ENCODE data around the gene ISX. TPM values are rescaled to one million over a fixed set of nuclear protein-coding genes. Genes with fewer than 3 reads are reported as not detected.

ISX gene
- polyA plus RNA-seq = 100 to 1,000 TPM in 1 of 4 donors, 10 to 100 TPM in 3; 22.4 to 131 (median 54.7) TPM
- long read RNA-seq, donor 1, transcript ISX-201 (4 exons, 3,384 nt) = major isoform, 43 of 76 reads
- long read RNA-seq, donor 1, partial matches to known transcripts = 31 of 76 reads
- long read RNA-seq, donor 1, other reads (novel, unspliced or antisense) = 0 of 76 reads
- long read RNA-seq, donor 2, transcript ISX-201 (4 exons, 3,384 nt) = major isoform, 9 of 9 reads
- long read RNA-seq, donor 2, partial matches to known transcripts = 0 of 9 reads
- long read RNA-seq, donor 2, other reads (novel, unspliced or antisense) = 0 of 9 reads
- long read RNA-seq, donor 3, transcript ISX-201 (4 exons, 3,384 nt) = major isoform, 14 of 65 reads
- long read RNA-seq, donor 3, partial matches to known transcripts = 49 of 65 reads
- long read RNA-seq, donor 3, other reads (novel, unspliced or antisense) = 0 of 65 reads
- long read RNA-seq, donor 4 = 0 reads
- long read RNA-seq, donor 5, transcript ISX-201 (4 exons, 3,384 nt) = major isoform, 10 of 10 reads
- long read RNA-seq, donor 5, partial matches to known transcripts = 0 of 10 reads
- long read RNA-seq, donor 5, other reads (novel, unspliced or antisense) = 0 of 10 reads
- long read RNA-seq, donor 6, transcript ISX-201 (4 exons, 3,384 nt) = major isoform, 11 of 19 reads
- long read RNA-seq, donor 6, partial matches to known transcripts = 8 of 19 reads
- long read RNA-seq, donor 6, other reads (novel, unspliced or antisense) = 0 of 19 reads
- long read RNA-seq, donor 7 = 0 reads
- long read RNA-seq, donor 8 = 0 reads
- long read RNA-seq, donor 9, partial matches to known transcripts = 0 of 5 reads
- long read RNA-seq, donor 9, other reads (novel, unspliced or antisense) = 0 of 5 reads
- long read RNA-seq, donor 10, transcript ISX-202 (5 exons, 3,094 nt) = minor isoform, 7 of 27 reads
- long read RNA-seq, donor 10, transcript ISX-201 (4 exons, 3,384 nt) = major isoform, 14 of 27 reads
- long read RNA-seq, donor 10, partial matches to known transcripts = 6 of 27 reads
- long read RNA-seq, donor 10, other reads (novel, unspliced or antisense) = 0 of 27 reads

GRCh38 chr22:35065796-35066218 lies at the start of gene ISX:
Gene ISX (plus strand): TSS chr22:35066158. CDS start chr22:35067088, 930 bp downstream.
- peaks cover 0 to 17% (median 0%) of the 10 kb centered on the region in 3 donors for H3K36me3 ChIP-seq (ENCODE audit: control insufficient read depth in 3 of 3, insufficient read depth in 2 of 3, low read depth in 1 of 3, low read length in 3 of 3)
- H3K4me1 ChIP-seq (ENCODE audit: control insufficient read depth in 3 of 3, insufficient read depth in 2 of 3, low read depth in 1 of 3, low read length in 2 of 3) = peaks cover 0 to 15% (median 5%) of the 10 kb centered on the region in 3 donors
- peak within 1 kb of the TSS; percentile 49 to 74 (median 71) for H3K27ac ChIP-seq (ENCODE audit: low read depth in 1 of 3, low read length in 2 of 3)
- FAIRE-seq (no peak), DNase-seq (peak; percentile 62 to 93)
- 4 to 37% (median 7%) methylated on average over 1 of the region's 1 CpG for WGBS, 3 donors
- no peaks in the 10 kb centered on the region for H3K9me3 ChIP-seq (ENCODE audit: control insufficient read depth in 2 of 2, insufficient read depth in 1 of 2, low read depth in 1 of 2, low read length in 1 of 2)
- peak within 1 kb of the TSS; percentile 51 to 59 (median 59) for H3K4me3 ChIP-seq (ENCODE audit: low read depth in 1 of 3, low read length in 3 of 3)
- no peaks in the 10 kb centered on the region for H3K27me3 ChIP-seq (ENCODE audit: control insufficient read depth in 3 of 3, insufficient read depth in 3 of 3, low read length in 3 of 3)

- no peaks in the 10 kb centered on the region for H3K9me3 ChIP-seq (ENCODE audit: control insufficient read depth in 2 of 2, insufficient read depth in 1 of 2, low read depth in 1 of 2, low read length in 1 of 2)
- DNase-seq (no peak), FAIRE-seq (no peak)
- no peak overlapping the region for H3K27ac ChIP-seq (ENCODE audit: low read depth in 1 of 3, low read length in 2 of 3)
- WGBS, 3 donors = 77 to 83% (median 80%) methylated on average over 6 of the region's 6 CpGs
- H3K4me1 ChIP-seq (ENCODE audit: control insufficient read depth in 3 of 3, insufficient read depth in 2 of 3, low read depth in 1 of 3, low read length in 2 of 3) = no peaks in the 10 kb centered on the region
- H3K27me3 ChIP-seq (ENCODE audit: control insufficient read depth in 3 of 3, insufficient read depth in 3 of 3, low read length in 3 of 3) = peaks cover 0 to 4% (median 2%) of the 10 kb centered on the region in 3 donors
- no peak overlapping the region for H3K4me3 ChIP-seq (ENCODE audit: low read depth in 1 of 3, low read length in 3 of 3)
- H3K36me3 ChIP-seq (ENCODE audit: control insufficient read depth in 3 of 3, insufficient read depth in 2 of 3, low read depth in 1 of 3, low read length in 3 of 3) = no peaks in the 10 kb centered on the region
Observed at GRCh38 chr22:35016909-35017308, 49.0 kb upstream of the ISX start.

GRCh38 chr22:35018995-35019394 lies 47.0 kb upstream of the ISX start:
- DNase-seq = no peak
- Histone ChIP-seq H3K27ac (ENCODE audit: low read depth in 1 of 3, low read length in 2 of 3) (no peak overlapping the region), H3K36me3 (ENCODE audit: control insufficient read depth in 3 of 3, insufficient read depth in 2 of 3, low read depth in 1 of 3, low read length in 3 of 3) (no peaks in the 10 kb centered on the region), H3K4me3 (ENCODE audit: low read depth in 1 of 3, low read length in 3 of 3) (no peak overlapping the region), H3K4me1 (ENCODE audit: control insufficient read depth in 3 of 3, insufficient read depth in 2 of 3, low read depth in 1 of 3, low read length in 2 of 3) (no peaks in the 10 kb centered on the region), H3K9me3 (ENCODE audit: control insufficient read depth in 2 of 2, insufficient read depth in 1 of 2, low read depth in 1 of 2, low read length in 1 of 2) (no peaks in the 10 kb centered on the region), H3K27me3 (ENCODE audit: control insufficient read depth in 3 of 3, insufficient read depth in 3 of 3, low read length in 3 of 3) (peaks cover 0 to 4% (median 2%) of the 10 kb centered on the region in 3 donors)
- no peak for FAIRE-seq
- 48 to 54% (median 53%) methylated on average over 2 of the region's 2 CpGs for WGBS, 3 donors

DNA sequence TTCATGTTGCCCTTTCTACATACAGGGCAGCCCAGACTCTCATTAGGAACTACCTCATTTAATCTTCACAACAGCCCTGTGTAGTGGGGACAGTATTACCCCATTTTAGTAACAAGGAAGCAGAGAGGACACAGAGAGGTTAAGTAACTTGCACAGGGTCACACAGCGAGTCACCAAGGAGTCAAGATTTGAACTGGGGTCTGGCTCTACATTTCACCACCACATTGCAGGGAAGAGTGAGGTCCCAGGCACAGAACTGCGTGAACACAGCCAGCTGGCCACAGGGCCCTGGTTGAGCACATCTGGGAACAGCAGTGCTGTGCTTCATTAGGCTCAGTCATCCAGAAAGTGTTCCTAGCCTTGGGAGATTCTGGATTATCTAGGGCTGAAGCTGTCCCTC lies 45.4 kb upstream of the ISX start:
- Histone ChIP-seq H3K4me1 (ENCODE audit: control insufficient read depth in 3 of 3, insufficient read depth in 2 of 3, low read depth in 1 of 3, low read length in 2 of 3) (no peaks in the 10 kb centered on the region), H3K27ac (ENCODE audit: low read depth in 1 of 3, low read length in 2 of 3) (no peak overlapping the region), H3K27me3 (ENCODE audit: control insufficient read depth in 3 of 3, insufficient read depth in 3 of 3, low read length in 3 of 3) (peaks cover 0 to 2% (median 0%) of the 10 kb centered on the region in 3 donors), H3K36me3 (ENCODE audit: control insufficient read depth in 3 of 3, insufficient read depth in 2 of 3, low read depth in 1 of 3, low read length in 3 of 3) (no peaks in the 10 kb centered on the region), H3K4me3 (ENCODE audit: low read depth in 1 of 3, low read length in 3 of 3) (no peak overlapping the region), H3K9me3 (ENCODE audit: control insufficient read depth in 2 of 2, insufficient read depth in 1 of 2, low read depth in 1 of 2, low read length in 1 of 2) (no peaks in the 10 kb centered on the region)
- WGBS, 3 donors = 86 to 100% (median 91%) methylated on average over 2 of the region's 2 CpGs
- no peak for FAIRE-seq
- no peak for DNase-seq

GRCh38 chr22:35021161-35021560 lies 44.8 kb upstream of the ISX start:
- Histone ChIP-seq H3K4me1 (ENCODE audit: control insufficient read depth in 3 of 3, insufficient read depth in 2 of 3, low read depth in 1 of 3, low read length in 2 of 3) (no peaks in the 10 kb centered on the region), H3K36me3 (ENCODE audit: control insufficient read depth in 3 of 3, insufficient read depth in 2 of 3, low read depth in 1 of 3, low read length in 3 of 3) (no peaks in the 10 kb centered on the region), H3K9me3 (ENCODE audit: control insufficient read depth in 2 of 2, insufficient read depth in 1 of 2, low read depth in 1 of 2, low read length in 1 of 2) (no peaks in the 10 kb centered on the region), H3K4me3 (ENCODE audit: low read depth in 1 of 3, low read length in 3 of 3) (no peak overlapping the region), H3K27me3 (ENCODE audit: control insufficient read depth in 3 of 3, insufficient read depth in 3 of 3, low read length in 3 of 3) (peaks cover 0 to 2% (median 0%) of the 10 kb centered on the region in 3 donors), H3K27ac (ENCODE audit: low read depth in 1 of 3, low read length in 2 of 3) (no peak overlapping the region)
- peak; percentile 66 to 83 for DNase-seq
- no peak for FAIRE-seq
- 13 to 58% (median 25%) methylated on average over 7 of the region's 7 CpGs for WGBS, 3 donors

GRCh38 chr22:35022291-35022690 lies 43.7 kb upstream of the ISX start:
- no peaks in the 10 kb centered on the region for H3K36me3 ChIP-seq (ENCODE audit: control insufficient read depth in 3 of 3, insufficient read depth in 2 of 3, low read depth in 1 of 3, low read length in 3 of 3)
- WGBS, 3 donors = 89 to 92% (median 91%) methylated on average over 5 of the region's 5 CpGs
- H3K4me3 ChIP-seq (ENCODE audit: low read depth in 1 of 3, low read length in 3 of 3) = no peak overlapping the region
- no peaks in the 10 kb centered on the region for H3K4me1 ChIP-seq (ENCODE audit: control insufficient read depth in 3 of 3, insufficient read depth in 2 of 3, low read depth in 1 of 3, low read length in 2 of 3)
- no peaks in the 10 kb centered on the region for H3K9me3 ChIP-seq (ENCODE audit: control insufficient read depth in 2 of 2, insufficient read depth in 1 of 2, low read depth in 1 of 2, low read length in 1 of 2)
- FAIRE-seq = no peak
- H3K27me3 ChIP-seq (ENCODE audit: control insufficient read depth in 3 of 3, insufficient read depth in 3 of 3, low read length in 3 of 3) = peaks cover 0 to 2% (median 0%) of the 10 kb centered on the region in 3 donors
- H3K27ac ChIP-seq (ENCODE audit: low read depth in 1 of 3, low read length in 2 of 3) = no peak overlapping the region
- DNase-seq = no peak

DNA sequence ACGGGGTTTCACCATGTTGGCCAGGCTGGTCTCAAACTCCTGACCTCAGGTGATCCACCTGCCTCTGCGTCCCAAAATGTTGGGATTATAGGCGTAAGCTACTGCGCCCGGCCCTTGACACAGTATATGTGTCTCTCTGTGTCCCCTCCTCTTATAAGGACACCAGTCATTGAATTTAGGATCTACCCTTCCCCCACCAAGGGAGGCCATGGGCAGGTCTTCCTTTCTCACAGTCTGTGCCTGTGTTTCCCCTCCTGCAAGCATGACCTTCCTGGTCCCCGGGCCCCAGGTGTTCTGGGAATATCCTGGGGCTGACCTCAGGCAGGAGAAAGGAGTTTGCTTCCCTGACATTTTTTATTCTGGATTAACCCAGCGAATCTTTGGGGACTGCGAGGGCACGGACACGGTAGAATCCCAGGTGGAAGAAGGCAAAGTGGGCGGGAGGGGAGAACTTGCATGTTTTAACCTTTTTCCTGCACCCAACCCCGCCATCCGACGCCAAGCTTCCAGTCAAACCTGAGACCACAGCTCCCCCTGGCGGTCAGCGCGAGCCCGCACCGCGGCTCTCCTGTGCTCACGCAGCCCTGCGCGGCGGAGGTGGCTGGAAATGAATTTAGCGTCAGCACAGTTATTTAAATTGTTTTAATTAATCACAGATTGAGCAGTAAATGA lies 42.1 kb upstream of the ISX start:
- H3K36me3 ChIP-seq (ENCODE audit: control insufficient read depth in 3 of 3, insufficient read depth in 2 of 3, low read depth in 1 of 3, low read length in 3 of 3) = no peaks in the 10 kb centered on the region
- H3K27ac ChIP-seq (ENCODE audit: low read depth in 1 of 3, low read length in 2 of 3) = no peak overlapping the region
- H3K4me1 ChIP-seq (ENCODE audit: control insufficient read depth in 3 of 3, insufficient read depth in 2 of 3, low read depth in 1 of 3, low read length in 2 of 3) = no peaks in the 10 kb centered on the region
- DNase-seq (peak; percentile 64 to 84), FAIRE-seq (no peak)
- H3K27me3 ChIP-seq (ENCODE audit: control insufficient read depth in 3 of 3, insufficient read depth in 3 of 3, low read length in 3 of 3) = peaks cover 0 to 2% (median 0%) of the 10 kb centered on the region in 3 donors
- no peak overlapping the region for H3K4me3 ChIP-seq (ENCODE audit: low read depth in 1 of 3, low read length in 3 of 3)
- WGBS, 3 donors = 21 to 24% (median 21%) methylated on average over 25 of the region's 25 CpGs
- no peaks in the 10 kb centered on the region for H3K9me3 ChIP-seq (ENCODE audit: control insufficient read depth in 2 of 2, insufficient read depth in 1 of 2, low read depth in 1 of 2, low read length in 1 of 2)

GRCh38 chr22:35024364-35024692 lies 41.6 kb upstream of the ISX start:
- no peaks in the 10 kb centered on the region for H3K9me3 ChIP-seq (ENCODE audit: control insufficient read depth in 2 of 2, insufficient read depth in 1 of 2, low read depth in 1 of 2, low read length in 1 of 2)
- H3K27ac ChIP-seq (ENCODE audit: low read depth in 1 of 3, low read length in 2 of 3) = no peak overlapping the region
- FAIRE-seq = no peak
- no peak overlapping the region for H3K4me3 ChIP-seq (ENCODE audit: low read depth in 1 of 3, low read length in 3 of 3)
- no peak for DNase-seq
- peaks cover 0 to 2% (median 0%) of the 10 kb centered on the region in 3 donors for H3K27me3 ChIP-seq (ENCODE audit: control insufficient read depth in 3 of 3, insufficient read depth in 3 of 3, low read length in 3 of 3)
- H3K4me1 ChIP-seq (ENCODE audit: control insufficient read depth in 3 of 3, insufficient read depth in 2 of 3, low read depth in 1 of 3, low read length in 2 of 3) = no peaks in the 10 kb centered on the region
- H3K36me3 ChIP-seq (ENCODE audit: control insufficient read depth in 3 of 3, insufficient read depth in 2 of 3, low read depth in 1 of 3, low read length in 3 of 3) = no peaks in the 10 kb centered on the region
- 34 to 39% (median 36%) methylated on average over 15 to 16 of the region's 16 CpGs for WGBS, 3 donors
